ENCODE results near the gene SMIM23.

DNA sequence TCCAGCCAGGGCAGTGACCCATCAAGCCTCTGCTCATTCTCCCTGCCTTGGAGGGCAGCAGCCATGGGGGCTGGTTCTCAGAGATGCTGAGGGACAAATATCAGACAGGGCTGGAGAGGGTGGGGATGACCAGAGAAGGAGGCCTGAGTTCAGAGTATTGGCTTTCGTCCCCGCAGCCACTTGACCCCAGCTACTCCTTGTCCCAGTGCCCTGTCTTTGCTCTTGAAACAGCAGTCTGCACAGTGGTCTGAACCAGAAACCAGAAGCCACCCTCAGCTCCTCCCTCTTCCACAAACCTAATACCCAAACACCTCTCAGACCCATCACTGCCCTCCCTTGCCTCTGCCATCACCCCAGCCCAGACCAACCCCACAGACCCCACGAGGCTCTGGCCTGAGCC lies 36.3 kb upstream of the SMIM23 start:
- TF ChIP-seq TCF4 (CRISPR knock-in tag; IDR thresholded peaks at IDR 0.05; ENCODE audit: borderline replicate concordance) (no peak), SNAI2 (CRISPR knock-in tag; IDR thresholded peaks at IDR 0.05) (no peak), CSDC2 (CRISPR knock-in tag; IDR thresholded peaks at IDR 0.05) (no peak), RARB (CRISPR knock-in tag; IDR thresholded peaks at IDR 0.05) (no peak), ZNF8 (CRISPR knock-in tag; IDR thresholded peaks at IDR 0.05) (no peak), ZC3H10 (CRISPR knock-in tag; IDR thresholded peaks at IDR 0.05) (no peak), ARNTL (CRISPR knock-in tag; IDR thresholded peaks at IDR 0.05; ENCODE audit: borderline replicate concordance, low read depth) (no peak), PPARA (CRISPR knock-in tag; IDR thresholded peaks at IDR 0.05; ENCODE audit: borderline replicate concordance) (no peak), ZNF70 (CRISPR knock-in tag; IDR thresholded peaks at IDR 0.05) (no peak), TOX (CRISPR knock-in tag; IDR thresholded peaks at IDR 0.05; ENCODE audit: borderline replicate concordance) (no peak), PATZ1 (CRISPR knock-in tag; IDR thresholded peaks at IDR 0.05; ENCODE audit: borderline replicate concordance) (no peak), BACH2 (CRISPR knock-in tag; IDR thresholded peaks at IDR 0.05; ENCODE audit: borderline replicate concordance) (no peak), ZFP30 (CRISPR knock-in tag; IDR thresholded peaks at IDR 0.05) (no peak)
- TF ChIP-seq, protein P1, sequence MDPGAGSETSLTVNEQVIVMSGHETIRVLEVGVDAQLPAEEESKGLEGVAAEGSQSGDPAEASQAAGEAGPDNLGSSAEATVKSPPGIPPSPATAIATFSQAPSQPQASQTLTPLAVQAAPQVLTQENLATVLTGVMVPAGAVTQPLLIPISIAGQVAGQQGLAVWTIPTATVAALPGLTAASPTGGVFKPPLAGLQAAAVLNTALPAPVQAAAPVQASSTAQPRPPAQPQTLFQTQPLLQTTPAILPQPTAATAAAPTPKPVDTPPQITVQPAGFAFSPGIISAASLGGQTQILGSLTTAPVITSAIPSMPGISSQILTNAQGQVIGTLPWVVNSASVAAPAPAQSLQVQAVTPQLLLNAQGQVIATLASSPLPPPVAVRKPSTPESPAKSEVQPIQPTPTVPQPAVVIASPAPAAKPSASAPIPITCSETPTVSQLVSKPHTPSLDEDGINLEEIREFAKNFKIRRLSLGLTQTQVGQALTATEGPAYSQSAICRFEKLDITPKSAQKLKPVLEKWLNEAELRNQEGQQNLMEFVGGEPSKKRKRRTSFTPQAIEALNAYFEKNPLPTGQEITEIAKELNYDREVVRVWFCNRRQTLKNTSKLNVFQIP (CRISPR knock-in tag; IDR thresholded peaks at IDR 0.05; ENCODE audit: borderline replicate concordance, low read depth) = no peak

Data from SK-N-SH treated with all-trans-retinoic acid at 6 μM for 48 hours (cell line).